Astrocyte (in vitro differentiated cells and primary cell): ENCODE measurements around the gene ZSWIM4.

Source experiments
- EZH2 ChIP-seq: IDR thresholded peaks from 2 replicates; pipeline ENCODE4 v1.6.1; 2012; ENCODE audit warnings: mild to moderate bottlenecking, low read length, inconsistent platforms; ENCODE audit not compliant: insufficient read depth
- TF ChIP-seq, protein P1 (sequence below): IDR thresholded peaks from 2 replicates; pipeline ENCODE4 v1.5.1; 2011; ENCODE audit warnings: low read depth, mild to moderate bottlenecking, inconsistent platforms, low read length, moderate library complexity; ENCODE audit not compliant: insufficient read depth

GRCh38 chr19:13765395-13766094, 29.7 kb upstream of the ZSWIM4 start:
- no peak for TF ChIP-seq EZH2
- TF ChIP-seq, protein P1, sequence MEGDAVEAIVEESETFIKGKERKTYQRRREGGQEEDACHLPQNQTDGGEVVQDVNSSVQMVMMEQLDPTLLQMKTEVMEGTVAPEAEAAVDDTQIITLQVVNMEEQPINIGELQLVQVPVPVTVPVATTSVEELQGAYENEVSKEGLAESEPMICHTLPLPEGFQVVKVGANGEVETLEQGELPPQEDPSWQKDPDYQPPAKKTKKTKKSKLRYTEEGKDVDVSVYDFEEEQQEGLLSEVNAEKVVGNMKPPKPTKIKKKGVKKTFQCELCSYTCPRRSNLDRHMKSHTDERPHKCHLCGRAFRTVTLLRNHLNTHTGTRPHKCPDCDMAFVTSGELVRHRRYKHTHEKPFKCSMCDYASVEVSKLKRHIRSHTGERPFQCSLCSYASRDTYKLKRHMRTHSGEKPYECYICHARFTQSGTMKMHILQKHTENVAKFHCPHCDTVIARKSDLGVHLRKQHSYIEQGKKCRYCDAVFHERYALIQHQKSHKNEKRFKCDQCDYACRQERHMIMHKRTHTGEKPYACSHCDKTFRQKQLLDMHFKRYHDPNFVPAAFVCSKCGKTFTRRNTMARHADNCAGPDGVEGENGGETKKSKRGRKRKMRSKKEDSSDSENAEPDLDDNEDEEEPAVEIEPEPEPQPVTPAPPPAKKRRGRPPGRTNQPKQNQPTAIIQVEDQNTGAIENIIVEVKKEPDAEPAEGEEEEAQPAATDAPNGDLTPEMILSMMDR, result no peak
